SK-N-SH treated with all-trans-retinoic acid at 6 μM for 48 hours (cell line): ENCODE results near the gene ATF5.

Source experiments
- ATAC-seq: fragments of 200-7000 bp; cut with Tn5 transposase; 3 replicates; pipeline ENCODE4 v1.9.1; 2020; ENCODE audit warnings: mild to moderate bottlenecking, moderate library complexity
- ARNTL ChIP-seq: fragments of 450-650 bp; formaldehyde crosslinking; IDR thresholded peaks from 2 replicates; pipeline ENCODE4 v1.5.0; 2020; ENCODE audit warnings: low read depth, mild to moderate bottlenecking, moderate library complexity, borderline replicate concordance
- BACH2 ChIP-seq: fragments of 250-450 bp; sonication (Bioruptor Pico); IDR thresholded peaks from 2 replicates; pipeline ENCODE4 v1.9.0; 2021; ENCODE audit warnings: mild to moderate bottlenecking, borderline replicate concordance
- CSDC2 ChIP-seq: fragments of 250-450 bp; sonication (Bioruptor Pico); IDR thresholded peaks from 2 replicates; pipeline ENCODE4 v1.5.0; 2020; ENCODE audit warnings: mild to moderate bottlenecking, moderate library complexity
- ESRRG ChIP-seq: fragments of 250-450 bp; sonication (Bioruptor Pico); IDR thresholded peaks from 2 replicates; pipeline ENCODE4 v1.6.1; 2021; ENCODE audit warnings: mild to moderate bottlenecking
- GLIS3 ChIP-seq: fragments of 250-450 bp; sonication (Bioruptor Pico); IDR thresholded peaks from 2 replicates; pipeline ENCODE4 v1.5.0; 2020; ENCODE audit warnings: mild to moderate bottlenecking, moderate library complexity
- PPARA ChIP-seq: fragments of 250-450 bp; sonication (Bioruptor Pico); IDR thresholded peaks from 2 replicates; pipeline ENCODE4 v1.5.0; 2020; ENCODE audit warnings: mild to moderate bottlenecking, borderline replicate concordance
- RARB ChIP-seq: fragments of 250-450 bp; sonication (Bioruptor Pico); IDR thresholded peaks from 2 replicates; pipeline ENCODE4 v1.8.0; 2021; ENCODE audit warnings: mild to moderate bottlenecking, moderate library complexity
- SNAI2 ChIP-seq: fragments of 250-450 bp; sonication (Bioruptor Pico); IDR thresholded peaks from 2 replicates; pipeline ENCODE4 v1.5.0; 2020; ENCODE audit warnings: mild to moderate bottlenecking, moderate library complexity
- TCF4 ChIP-seq: fragments of 250-450 bp; sonication (Bioruptor Pico); IDR thresholded peaks from 2 replicates; pipeline ENCODE4 v1.8.0; 2021; ENCODE audit warnings: mild to moderate bottlenecking, moderate library complexity, borderline replicate concordance
- TOX ChIP-seq: fragments of 250-450 bp; sonication (Bioruptor Pico); IDR thresholded peaks from 2 replicates; pipeline ENCODE4 v1.8.0; 2021; ENCODE audit warnings: mild to moderate bottlenecking, moderate library complexity, borderline replicate concordance
- ZC3H10 ChIP-seq: fragments of 250-450 bp; sonication (Bioruptor Pico); IDR thresholded peaks from 2 replicates; pipeline ENCODE4 v1.5.1; 2021; ENCODE audit warnings: mild to moderate bottlenecking, moderate library complexity
- ZFP3 ChIP-seq: fragments of 250-450 bp; sonication (Bioruptor Pico); IDR thresholded peaks from 2 replicates; pipeline ENCODE4 v1.5.0; 2020; ENCODE audit warnings: mild to moderate bottlenecking, moderate library complexity
- ZFP30 ChIP-seq: fragments of 450-650 bp; formaldehyde crosslinking; IDR thresholded peaks from 2 replicates; pipeline ENCODE4 v1.5.0; 2022; ENCODE audit warnings: mild to moderate bottlenecking, moderate library complexity
- ZNF565 ChIP-seq: fragments of 450-650 bp; formaldehyde crosslinking; conservative IDR thresholded peaks from 2 replicates; pipeline ENCODE4 v1.5.0; 2020; ENCODE audit warnings: low read depth, mild to moderate bottlenecking, moderate library complexity
- ZNF70 ChIP-seq: fragments of 450-650 bp; formaldehyde crosslinking; IDR thresholded peaks from 2 replicates; pipeline ENCODE4 v1.5.0; 2020; ENCODE audit warnings: mild to moderate bottlenecking, moderate library complexity
- ZNF8 ChIP-seq: fragments of 450-650 bp; formaldehyde crosslinking; IDR thresholded peaks from 2 replicates; pipeline ENCODE4 v1.5.0; 2020; ENCODE audit warnings: mild to moderate bottlenecking, moderate library complexity
- TF ChIP-seq, protein P1 (sequence below): fragments of 250-450 bp; sonication (Bioruptor Pico); IDR thresholded peaks from 2 replicates; pipeline ENCODE4 v1.8.0; 2021; ENCODE audit warnings: low read depth, mild to moderate bottlenecking, moderate library complexity, borderline replicate concordance
- TF ChIP-seq, protein P2 (sequence below): fragments of 250-450 bp; sonication (Bioruptor Pico); IDR thresholded peaks from 2 replicates; pipeline ENCODE4 v1.5.0; 2020; ENCODE audit warnings: mild to moderate bottlenecking, moderate library complexity
- TF ChIP-seq, protein P3 (sequence below): fragments of 250-450 bp; sonication (Bioruptor Pico); IDR thresholded peaks from 2 replicates; pipeline ENCODE4 v1.8.0; 2020; ENCODE audit warnings: mild to moderate bottlenecking, moderate library complexity, borderline replicate concordance
- TF ChIP-seq, protein P4 (sequence below): fragments of 250-450 bp; sonication (Bioruptor Pico); IDR thresholded peaks from 2 replicates; pipeline ENCODE4 v1.5.1; 2021; ENCODE audit warnings: mild to moderate bottlenecking, moderate library complexity
- TF ChIP-seq, protein P5 (sequence below): fragments of 250-450 bp; sonication (Bioruptor Pico); IDR thresholded peaks from 2 replicates; pipeline ENCODE4 v1.5.1; 2020; ENCODE audit warnings: low read depth, mild to moderate bottlenecking, moderate library complexity

The ATF5 gene

DNA sequence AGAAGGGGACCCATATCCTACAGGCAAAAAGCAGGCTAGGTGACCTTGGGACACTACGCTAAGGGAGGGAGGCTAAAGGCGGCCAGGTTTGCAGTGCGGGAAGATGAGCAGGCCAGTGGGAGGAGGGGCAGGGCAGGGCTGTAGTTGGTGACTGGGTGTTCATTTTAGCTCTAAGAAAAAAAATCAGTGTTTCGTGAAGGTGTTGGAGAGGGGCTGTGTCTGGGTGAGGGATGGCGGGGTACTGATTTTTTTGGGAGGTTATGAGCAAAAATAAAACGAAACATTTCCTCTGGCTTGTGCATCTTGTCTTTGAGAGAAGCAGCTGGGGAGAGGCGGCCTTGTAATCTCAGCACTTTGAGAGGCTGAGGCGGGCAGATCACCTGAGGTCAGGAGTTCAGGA lies 4.6 kb downstream of the ATF5 start:
- TF ChIP-seq TOX (CRISPR knock-in tag) (no peak), BACH2 (CRISPR knock-in tag) (no peak), SNAI2 (no peak)
- TF ChIP-seq, protein P1, sequence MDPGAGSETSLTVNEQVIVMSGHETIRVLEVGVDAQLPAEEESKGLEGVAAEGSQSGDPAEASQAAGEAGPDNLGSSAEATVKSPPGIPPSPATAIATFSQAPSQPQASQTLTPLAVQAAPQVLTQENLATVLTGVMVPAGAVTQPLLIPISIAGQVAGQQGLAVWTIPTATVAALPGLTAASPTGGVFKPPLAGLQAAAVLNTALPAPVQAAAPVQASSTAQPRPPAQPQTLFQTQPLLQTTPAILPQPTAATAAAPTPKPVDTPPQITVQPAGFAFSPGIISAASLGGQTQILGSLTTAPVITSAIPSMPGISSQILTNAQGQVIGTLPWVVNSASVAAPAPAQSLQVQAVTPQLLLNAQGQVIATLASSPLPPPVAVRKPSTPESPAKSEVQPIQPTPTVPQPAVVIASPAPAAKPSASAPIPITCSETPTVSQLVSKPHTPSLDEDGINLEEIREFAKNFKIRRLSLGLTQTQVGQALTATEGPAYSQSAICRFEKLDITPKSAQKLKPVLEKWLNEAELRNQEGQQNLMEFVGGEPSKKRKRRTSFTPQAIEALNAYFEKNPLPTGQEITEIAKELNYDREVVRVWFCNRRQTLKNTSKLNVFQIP (CRISPR knock-in tag) = no peak
- TF ChIP-seq, protein P2, sequence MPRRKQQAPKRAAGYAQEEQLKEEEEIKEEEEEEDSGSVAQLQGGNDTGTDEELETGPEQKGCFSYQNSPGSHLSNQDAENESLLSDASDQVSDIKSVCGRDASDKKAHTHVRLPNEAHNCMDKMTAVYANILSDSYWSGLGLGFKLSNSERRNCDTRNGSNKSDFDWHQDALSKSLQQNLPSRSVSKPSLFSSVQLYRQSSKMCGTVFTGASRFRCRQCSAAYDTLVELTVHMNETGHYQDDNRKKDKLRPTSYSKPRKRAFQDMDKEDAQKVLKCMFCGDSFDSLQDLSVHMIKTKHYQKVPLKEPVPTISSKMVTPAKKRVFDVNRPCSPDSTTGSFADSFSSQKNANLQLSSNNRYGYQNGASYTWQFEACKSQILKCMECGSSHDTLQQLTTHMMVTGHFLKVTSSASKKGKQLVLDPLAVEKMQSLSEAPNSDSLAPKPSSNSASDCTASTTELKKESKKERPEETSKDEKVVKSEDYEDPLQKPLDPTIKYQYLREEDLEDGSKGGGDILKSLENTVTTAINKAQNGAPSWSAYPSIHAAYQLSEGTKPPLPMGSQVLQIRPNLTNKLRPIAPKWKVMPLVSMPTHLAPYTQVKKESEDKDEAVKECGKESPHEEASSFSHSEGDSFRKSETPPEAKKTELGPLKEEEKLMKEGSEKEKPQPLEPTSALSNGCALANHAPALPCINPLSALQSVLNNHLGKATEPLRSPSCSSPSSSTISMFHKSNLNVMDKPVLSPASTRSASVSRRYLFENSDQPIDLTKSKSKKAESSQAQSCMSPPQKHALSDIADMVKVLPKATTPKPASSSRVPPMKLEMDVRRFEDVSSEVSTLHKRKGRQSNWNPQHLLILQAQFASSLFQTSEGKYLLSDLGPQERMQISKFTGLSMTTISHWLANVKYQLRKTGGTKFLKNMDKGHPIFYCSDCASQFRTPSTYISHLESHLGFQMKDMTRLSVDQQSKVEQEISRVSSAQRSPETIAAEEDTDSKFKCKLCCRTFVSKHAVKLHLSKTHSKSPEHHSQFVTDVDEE (CRISPR knock-in tag) = no peak
- TF ChIP-seq, protein P3, sequence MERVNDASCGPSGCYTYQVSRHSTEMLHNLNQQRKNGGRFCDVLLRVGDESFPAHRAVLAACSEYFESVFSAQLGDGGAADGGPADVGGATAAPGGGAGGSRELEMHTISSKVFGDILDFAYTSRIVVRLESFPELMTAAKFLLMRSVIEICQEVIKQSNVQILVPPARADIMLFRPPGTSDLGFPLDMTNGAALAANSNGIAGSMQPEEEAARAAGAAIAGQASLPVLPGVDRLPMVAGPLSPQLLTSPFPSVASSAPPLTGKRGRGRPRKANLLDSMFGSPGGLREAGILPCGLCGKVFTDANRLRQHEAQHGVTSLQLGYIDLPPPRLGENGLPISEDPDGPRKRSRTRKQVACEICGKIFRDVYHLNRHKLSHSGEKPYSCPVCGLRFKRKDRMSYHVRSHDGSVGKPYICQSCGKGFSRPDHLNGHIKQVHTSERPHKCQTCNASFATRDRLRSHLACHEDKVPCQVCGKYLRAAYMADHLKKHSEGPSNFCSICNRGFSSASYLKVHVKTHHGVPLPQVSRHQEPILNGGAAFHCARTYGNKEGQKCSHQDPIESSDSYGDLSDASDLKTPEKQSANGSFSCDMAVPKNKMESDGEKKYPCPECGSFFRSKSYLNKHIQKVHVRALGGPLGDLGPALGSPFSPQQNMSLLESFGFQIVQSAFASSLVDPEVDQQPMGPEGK (CRISPR knock-in tag) = no peak
- TF ChIP-seq, protein P4, sequence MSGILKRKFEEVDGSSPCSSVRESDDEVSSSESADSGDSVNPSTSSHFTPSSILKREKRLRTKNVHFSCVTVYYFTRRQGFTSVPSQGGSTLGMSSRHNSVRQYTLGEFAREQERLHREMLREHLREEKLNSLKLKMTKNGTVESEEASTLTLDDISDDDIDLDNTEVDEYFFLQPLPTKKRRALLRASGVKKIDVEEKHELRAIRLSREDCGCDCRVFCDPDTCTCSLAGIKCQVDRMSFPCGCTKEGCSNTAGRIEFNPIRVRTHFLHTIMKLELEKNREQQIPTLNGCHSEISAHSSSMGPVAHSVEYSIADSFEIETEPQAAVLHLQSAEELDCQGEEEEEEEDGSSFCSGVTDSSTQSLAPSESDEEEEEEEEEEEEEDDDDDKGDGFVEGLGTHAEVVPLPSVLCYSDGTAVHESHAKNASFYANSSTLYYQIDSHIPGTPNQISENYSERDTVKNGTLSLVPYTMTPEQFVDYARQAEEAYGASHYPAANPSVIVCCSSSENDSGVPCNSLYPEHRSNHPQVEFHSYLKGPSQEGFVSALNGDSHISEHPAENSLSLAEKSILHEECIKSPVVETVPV (CRISPR knock-in tag) = no peak
- ATAC-seq = no peak

DNA sequence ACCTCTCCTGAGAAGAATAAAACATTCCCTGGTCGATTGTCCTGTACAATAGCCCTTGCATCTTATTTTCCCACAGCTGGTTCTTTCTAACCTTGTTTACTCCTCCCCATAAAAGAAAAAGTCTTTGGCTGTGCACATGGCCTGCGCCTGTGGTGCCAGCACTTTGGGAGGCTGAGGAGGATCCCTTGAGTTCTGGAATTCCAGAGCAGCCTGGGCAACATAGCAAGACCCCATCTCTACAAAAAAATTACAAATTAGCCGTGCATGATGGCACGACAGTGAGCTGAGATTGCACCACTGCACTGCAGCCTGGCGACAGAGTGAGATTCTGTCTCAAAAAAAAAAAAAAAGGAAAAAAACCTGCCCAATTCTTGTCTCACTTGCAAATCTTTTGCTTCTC lies 7.5 kb downstream of the ATF5 start:
- TF ChIP-seq TOX (CRISPR knock-in tag) (no peak), TCF4 (CRISPR knock-in tag) (no peak), ZNF565 (CRISPR knock-in tag) (no peak), ZNF8 (CRISPR knock-in tag) (no peak), PPARA (CRISPR knock-in tag) (no peak), ARNTL (no peak), ESRRG (CRISPR knock-in tag) (no peak), SNAI2 (no peak), ZC3H10 (no peak), ZNF70 (CRISPR knock-in tag) (no peak), BACH2 (CRISPR knock-in tag) (no peak), ZFP30 (CRISPR knock-in tag) (no peak), GLIS3 (CRISPR knock-in tag) (no peak), ZFP3 (no peak), CSDC2 (CRISPR knock-in tag) (no peak), RARB (CRISPR knock-in tag) (no peak)
- TF ChIP-seq, protein P5, sequence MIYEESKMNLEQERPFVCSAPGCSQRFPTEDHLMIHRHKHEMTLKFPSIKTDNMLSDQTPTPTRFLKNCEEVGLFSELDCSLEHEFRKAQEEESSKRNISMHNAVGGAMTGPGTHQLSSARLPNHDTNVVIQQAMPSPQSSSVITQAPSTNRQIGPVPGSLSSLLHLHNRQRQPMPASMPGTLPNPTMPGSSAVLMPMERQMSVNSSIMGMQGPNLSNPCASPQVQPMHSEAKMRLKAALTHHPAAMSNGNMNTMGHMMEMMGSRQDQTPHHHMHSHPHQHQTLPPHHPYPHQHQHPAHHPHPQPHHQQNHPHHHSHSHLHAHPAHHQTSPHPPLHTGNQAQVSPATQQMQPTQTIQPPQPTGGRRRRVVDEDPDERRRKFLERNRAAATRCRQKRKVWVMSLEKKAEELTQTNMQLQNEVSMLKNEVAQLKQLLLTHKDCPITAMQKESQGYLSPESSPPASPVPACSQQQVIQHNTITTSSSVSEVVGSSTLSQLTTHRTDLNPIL (CRISPR knock-in tag) = no peak
- TF ChIP-seq, protein P4 (CRISPR knock-in tag) = no peak
- TF ChIP-seq, protein P2 (CRISPR knock-in tag) = no peak
- TF ChIP-seq, all 23 proteins: peak for 0
- no peak for ATAC-seq
